ENCODE measurements around the gene TDRKH. TPM values are rescaled to one million over a fixed set of nuclear protein-coding genes. Genes with fewer than 3 reads are reported as not detected.
"Not testable (repeated sequence)": the region's sequence is repeated elsewhere in the genome, so short reads cannot be mapped to it uniquely, and the experiment has no call there.

TDRKH gene
- total RNA-seq, 1 donor from 2014 or later = 21.9 TPM

GRCh38 chr1:151737026-151737425 is 53.3 kb downstream of the TDRKH start:
- Mint-ChIP-seq H3K27me3 (ENCODE audit: low read depth) (peaks cover 16% of the 10 kb centered on the region), H3K9me3 (peaks cover 10% of the 10 kb centered on the region), H3K4me1 (no peaks in the 10 kb centered on the region), H3K27ac (ENCODE audit: unreplicated experiment) (no peak overlapping the region), H3K36me3 (ENCODE audit: low read depth) (no peaks in the 10 kb centered on the region), H3K4me3 (no peak overlapping the region)
- TF ChIP-seq CTCF (conservative IDR thresholded peaks at IDR 0.05) = no peak
- DNase-seq (ENCODE audit: low read depth, low spot score) = no peak

- not testable (repeated sequence) for H3K9me3 Mint-ChIP-seq; DNase-seq (ENCODE audit: low read depth, low spot score); H3K27me3 Mint-ChIP-seq (ENCODE audit: low read depth); H3K36me3 Mint-ChIP-seq (ENCODE audit: low read depth); H3K4me1 Mint-ChIP-seq; H3K27ac Mint-ChIP-seq (ENCODE audit: unreplicated experiment); H3K4me3 Mint-ChIP-seq
These were observed 56.3 kb downstream of the TDRKH start for GRCh38 chr1:151733995-151734394.

- Mint-ChIP-seq H3K27ac (ENCODE audit: unreplicated experiment) (no peak overlapping the region), H3K9me3 (peaks cover 9% of the 10 kb centered on the region), H3K4me3 (no peak overlapping the region), H3K27me3 (ENCODE audit: low read depth) (peaks cover 18% of the 10 kb centered on the region), H3K36me3 (ENCODE audit: low read depth) (no peaks in the 10 kb centered on the region), H3K4me1 (peaks cover 10% of the 10 kb centered on the region)
- no peak for TF ChIP-seq CTCF (conservative IDR thresholded peaks at IDR 0.05)
- DNase-seq (ENCODE audit: low read depth, low spot score) = no peak
These were observed 57.2 kb downstream of the TDRKH start for GRCh38 chr1:151733126-151733525.

DNA sequence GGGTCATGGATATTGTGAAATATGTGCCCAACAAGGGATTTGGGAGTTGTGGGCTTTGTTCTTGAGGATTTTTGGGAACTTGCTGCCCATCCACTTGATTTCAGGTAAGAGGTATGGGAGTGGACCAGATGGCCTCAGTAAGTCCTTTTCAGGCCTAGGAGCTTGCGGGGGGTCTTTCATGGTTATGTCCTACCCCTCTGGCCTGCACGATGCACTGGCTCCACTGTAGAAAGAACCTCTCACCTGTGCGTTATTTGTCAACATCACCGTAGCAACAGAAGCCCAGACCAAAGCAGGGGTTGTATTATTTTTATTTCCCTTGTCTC is 60.4 kb downstream of the TDRKH start:
- TF ChIP-seq CTCF (conservative IDR thresholded peaks at IDR 0.05) = no peak
- Mint-ChIP-seq H3K9me3 (no peaks in the 10 kb centered on the region), H3K27me3 (ENCODE audit: low read depth) (peaks cover 48% of the 10 kb centered on the region), H3K4me3 (no peak overlapping the region), H3K4me1 (peaks cover 12% of the 10 kb centered on the region), H3K27ac (ENCODE audit: unreplicated experiment) (no peak overlapping the region), H3K36me3 (ENCODE audit: low read depth) (no peaks in the 10 kb centered on the region)
- DNase-seq (ENCODE audit: low read depth, low spot score) = no peak

DNA sequence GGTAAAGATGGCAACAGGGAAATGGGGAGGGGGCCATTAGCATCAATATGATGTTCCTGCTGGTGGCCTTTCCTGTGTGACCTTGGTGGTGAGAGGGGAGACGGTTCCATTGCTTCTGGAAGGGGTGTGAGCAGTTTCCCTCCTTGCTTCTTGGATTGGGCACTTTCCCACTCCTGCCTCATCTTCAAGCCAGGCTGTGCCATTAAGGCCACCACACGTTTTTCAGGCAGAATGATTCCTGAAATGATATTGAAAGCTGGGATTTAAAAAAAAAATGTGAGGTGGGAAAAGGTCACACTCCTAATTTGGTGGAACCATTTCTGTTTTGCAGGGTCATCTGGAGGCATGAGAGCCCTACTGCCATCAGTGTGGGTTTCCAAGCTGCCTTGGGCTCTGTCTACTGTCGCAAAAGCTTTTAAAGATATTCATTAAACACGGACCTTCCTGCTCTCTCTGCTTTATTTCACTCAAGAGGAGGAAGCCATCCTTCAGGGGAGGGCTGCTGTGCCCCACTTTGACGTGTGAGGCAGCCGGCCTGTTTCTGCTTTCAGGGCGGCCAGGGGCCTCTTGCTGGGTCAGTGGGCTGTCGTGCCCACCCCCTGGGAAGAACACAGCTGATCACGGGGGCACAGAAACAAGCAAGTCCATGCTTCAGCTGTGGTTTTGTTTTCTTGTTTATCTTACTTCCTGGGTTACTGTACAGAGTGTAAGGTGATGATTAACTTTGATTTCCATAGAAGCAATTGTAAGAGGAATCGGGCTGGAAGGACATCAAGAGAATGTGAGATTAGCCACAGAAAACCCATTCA is 60.9 kb downstream of the TDRKH start:
- Mint-ChIP-seq H3K9me3 (no peaks in the 10 kb centered on the region), H3K27ac (ENCODE audit: unreplicated experiment) (no peak overlapping the region), H3K27me3 (ENCODE audit: low read depth) (peaks cover 50% of the 10 kb centered on the region), H3K36me3 (ENCODE audit: low read depth) (no peaks in the 10 kb centered on the region), H3K4me3 (no peak overlapping the region), H3K4me1 (peaks cover 12% of the 10 kb centered on the region)
- no peak for TF ChIP-seq CTCF (conservative IDR thresholded peaks at IDR 0.05)
- no peak for DNase-seq (ENCODE audit: low read depth, low spot score)

DNA sequence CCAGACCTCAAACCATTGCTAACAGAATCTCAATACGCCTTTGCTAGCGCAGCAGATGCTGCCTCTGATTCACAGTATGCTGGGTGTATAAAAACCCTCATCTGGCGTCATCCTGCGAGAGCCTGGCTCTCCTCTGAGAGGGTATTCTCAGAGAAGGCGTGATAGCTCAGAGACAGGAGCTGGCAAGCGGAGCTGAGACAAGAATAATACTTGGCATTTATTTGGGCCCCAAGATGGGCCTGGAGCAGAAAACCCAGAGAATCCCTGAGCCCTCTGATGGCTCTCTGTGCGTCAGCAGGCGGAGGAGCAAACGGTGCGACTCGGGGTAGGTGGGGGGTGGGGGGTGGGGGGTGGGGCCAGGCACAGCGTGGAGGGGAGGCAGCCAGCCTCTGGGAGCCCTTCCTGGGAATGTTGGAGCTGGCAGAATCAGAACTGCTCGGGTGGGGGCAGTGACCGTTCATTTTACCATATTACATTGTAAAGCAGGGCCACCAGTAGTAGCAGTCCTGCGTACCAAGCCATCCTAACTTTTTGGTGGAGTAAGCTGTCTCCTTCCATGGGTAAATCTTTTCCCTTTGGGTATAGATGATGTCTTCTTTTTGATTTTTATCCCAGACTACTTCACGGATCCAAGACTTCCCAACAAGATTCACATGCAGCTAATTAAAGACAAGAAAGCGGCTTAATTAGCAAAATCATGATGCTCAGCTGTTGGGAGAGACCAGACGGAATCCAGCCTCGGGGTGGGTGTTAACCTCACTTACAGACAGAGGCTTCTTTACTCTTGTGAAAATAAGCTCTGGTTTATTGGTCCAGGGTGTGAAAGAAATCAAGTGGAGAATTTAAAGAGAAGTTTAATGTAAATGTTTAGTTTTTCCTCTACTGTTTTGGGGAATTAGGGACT is 61.9 kb downstream of the TDRKH start:
- no peak for DNase-seq (ENCODE audit: low read depth, low spot score)
- Mint-ChIP-seq H3K9me3 (no peaks in the 10 kb centered on the region), H3K36me3 (ENCODE audit: low read depth) (no peaks in the 10 kb centered on the region), H3K4me3 (no peak overlapping the region), H3K27ac (ENCODE audit: unreplicated experiment) (no peak overlapping the region), H3K4me1 (peaks cover 12% of the 10 kb centered on the region), H3K27me3 (ENCODE audit: low read depth) (peaks cover 60% of the 10 kb centered on the region)
- TF ChIP-seq CTCF (conservative IDR thresholded peaks at IDR 0.05) = no peak

Data from neural crest cell (in vitro differentiated cells).